Suppressor macrophage (primary cell): ENCODE results near the gene STK11.

Experiments
- DNase-seq, 4 experiments: peaks; one replicate each; pipeline ENCODE4 v3.0.0-alpha.2; 2020 to 2022

Gene STK11

GRCh38 chr19:1251330-1252220, 46.0 kb downstream of the STK11 start:
- peak; percentile 93 to 97 (median 96) for DNase-seq

GRCh38 chr19:1252221-1252820, 46.7 kb downstream of the STK11 start:
- DNase-seq = peak; percentile 94 to 97 (median 96)

GRCh38 chr19:1252821-1253513, 47.4 kb downstream of the STK11 start:
- peak; percentile 93 to 97 (median 96) for DNase-seq

GRCh38 chr19:1253514-1254080, 48.0 kb downstream of the STK11 start:
- DNase-seq = peak in 1 of 4 experiments; percentile 23

- DNase-seq = peak in 1 of 4 experiments; percentile 49
Measured at GRCh38 chr19:1254081-1254527, 48.5 kb downstream of the STK11 start.

GRCh38 chr19:1254530-1255185, 49.1 kb downstream of the STK11 start:
- no peak for DNase-seq

GRCh38 chr19:1255186-1256161, 49.9 kb downstream of the STK11 start:
- no peak for DNase-seq

- DNase-seq = no peak
Measured at GRCh38 chr19:1256646-1257474, 51.3 kb downstream of the STK11 start.

GRCh38 chr19:1257475-1258162, 52.0 kb downstream of the STK11 start:
- DNase-seq = peak in 3 of 4 experiments; percentile 31 to 64 (median 51)

- peak in 1 of 4 experiments; percentile 15 for DNase-seq
Measured at GRCh38 chr19:1258163-1258492, 52.5 kb downstream of the STK11 start.

GRCh38 chr19:1258707-1259205, 53.2 kb downstream of the STK11 start:
- DNase-seq = peak in 1 of 4 experiments; percentile 35

- peak; percentile 79 to 87 (median 82) for DNase-seq
Measured at GRCh38 chr19:1259206-1259875, 53.8 kb downstream of the STK11 start.

- peak; percentile 75 to 87 (median 86) for DNase-seq
Measured at GRCh38 chr19:1259876-1260748, 54.5 kb downstream of the STK11 start.

GRCh38 chr19:1260749-1261537, 55.4 kb downstream of the STK11 start:
- DNase-seq = peak; percentile 99 to 100 (median 100)

- peak in 1 of 4 experiments; percentile 45 for DNase-seq
Measured at GRCh38 chr19:1261538-1261797, 55.9 kb downstream of the STK11 start.

- DNase-seq = peak; percentile 49 to 64 (median 58)
Measured at GRCh38 chr19:1261798-1262622, 56.4 kb downstream of the STK11 start.
